ENCODE measurements around the gene CLDN7.

GRCh38 chr17:7258731-7259554 is 3.3 kb downstream of the CLDN7 start:
- TF ChIP-seq RARB (CRISPR knock-in tag; IDR thresholded peaks at IDR 0.05) (no peak), TSHZ2 (CRISPR knock-in tag; IDR thresholded peaks at IDR 0.05) (no peak), ESRRG (CRISPR knock-in tag; IDR thresholded peaks at IDR 0.05) (no peak), OSR1 (CRISPR knock-in tag; IDR thresholded peaks at IDR 0.05) (no peak), ZFP3 (CRISPR knock-in tag; IDR thresholded peaks at IDR 0.05) (no peak), PATZ1 (CRISPR knock-in tag; IDR thresholded peaks at IDR 0.05; ENCODE audit: borderline replicate concordance) (no peak), ZNF70 (CRISPR knock-in tag; IDR thresholded peaks at IDR 0.05) (no peak), ARNTL (CRISPR knock-in tag; IDR thresholded peaks at IDR 0.05; ENCODE audit: borderline replicate concordance, low read depth) (no peak), CREB5 (CRISPR knock-in tag; IDR thresholded peaks at IDR 0.05; ENCODE audit: low read depth) (no peak), TCF4 (CRISPR knock-in tag; IDR thresholded peaks at IDR 0.05; ENCODE audit: borderline replicate concordance) (no peak), ZNF565 (CRISPR knock-in tag; conservative IDR thresholded peaks at IDR 0.05; ENCODE audit: low read depth) (no peak)

Measured in SK-N-SH treated with all-trans-retinoic acid at 6 μM for 48 hours (cell line).